GM23248 (cell line): Measurements from ENCODE around the gene PEX6.

Experiments
- EZH2 ChIP-seq: fragments of 200-600 bp; sonication (generic); IDR thresholded peaks from 2 replicates; pipeline ENCODE4 v1.6.1; 2018; ENCODE audit warnings: antibody characterized with exemption, mild to moderate bottlenecking; ENCODE audit not compliant: insufficient read depth, poor library complexity, severe bottlenecking
- EZH2phosphoT487 ChIP-seq: fragments of 200-600 bp; sonication (generic); IDR thresholded peaks from 2 replicates; pipeline ENCODE4 v1.6.1; 2018; ENCODE audit warnings: antibody characterized with exemption, moderate library complexity, mild to moderate bottlenecking, low read depth; ENCODE audit not compliant: insufficient read depth

DNA sequence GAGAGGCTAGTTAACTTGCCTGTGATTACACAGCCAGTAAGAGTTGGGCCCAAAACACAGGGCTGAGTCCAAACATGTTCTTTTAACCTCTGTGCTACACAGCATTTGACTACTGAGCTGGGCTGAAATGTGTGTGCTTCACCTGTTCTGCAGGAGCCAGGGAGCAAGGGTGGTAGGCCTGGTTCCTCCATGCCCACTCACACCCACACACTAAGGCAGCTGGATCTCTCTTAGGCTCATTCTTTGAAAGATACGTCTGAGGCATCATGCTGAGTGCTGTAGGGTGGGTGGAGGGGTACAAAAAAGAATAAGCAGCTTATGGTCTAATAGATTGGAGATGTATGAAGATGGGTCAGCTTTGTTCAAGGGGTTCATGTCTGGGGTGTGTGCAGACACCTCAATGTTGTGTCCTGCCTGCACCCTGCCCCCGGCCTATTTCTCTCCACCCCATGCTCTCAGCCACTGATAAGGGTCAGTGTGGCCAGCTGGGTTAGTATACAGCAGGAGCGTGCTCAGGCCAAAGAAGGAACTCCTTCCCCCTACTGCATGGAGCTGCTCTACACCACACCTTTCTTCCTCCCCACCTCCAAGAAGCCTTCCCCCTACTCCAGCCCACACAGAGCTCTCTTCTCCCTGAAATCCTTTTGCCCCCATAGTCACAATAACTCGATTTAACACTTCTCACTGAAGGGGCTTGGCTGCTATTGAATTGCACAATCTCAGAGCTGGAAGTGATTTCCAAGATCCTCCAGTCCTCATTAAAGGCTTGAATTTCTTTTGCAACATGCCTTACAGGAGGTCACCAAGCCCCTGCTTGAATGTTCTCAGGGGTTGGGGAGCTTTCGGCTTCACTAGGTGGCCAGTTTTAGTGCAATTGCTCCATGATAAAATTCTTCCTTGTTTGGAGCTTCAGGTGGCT is 8.8 kb upstream of the PEX6 start:
- no peak for TF ChIP-seq EZH2
- no peak for TF ChIP-seq EZH2phosphoT487
